H9 (cell line): ENCODE results near the gene CIAO1. TPM values are rescaled to one million over a fixed set of nuclear protein-coding genes. Genes with fewer than 3 reads are reported as not detected.

Source experiments
- DNase-seq: peaks from one replicate; pipeline ENCODE4 v3.0.0-alpha.2; 2017
- H2AFZ ChIP-seq: one replicate; pipeline ENCODE4 v1.6.1; 2013; ENCODE audit warnings: mild to moderate bottlenecking, low read length, control low read depth, moderate library complexity
- H2AK5ac ChIP-seq: 2 replicates; pipeline ENCODE4 v1.6.1; 2013; ENCODE audit warnings: low read length, control low read depth, mixed read lengths; ENCODE audit not compliant: insufficient read length
- H2BK120ac ChIP-seq: one replicate; pipeline ENCODE4 v1.6.1; 2013; ENCODE audit warnings: low read depth, mild to moderate bottlenecking, low read length, control low read depth, inconsistent platforms; ENCODE audit not compliant: poor library complexity, severe bottlenecking
- H2BK12ac ChIP-seq: 2 replicates; pipeline ENCODE4 v1.6.1; 2013; ENCODE audit warnings: low read length, control low read depth, mixed read lengths, low read depth; ENCODE audit not compliant: insufficient read length
- H2BK15ac ChIP-seq: 2 replicates; pipeline ENCODE4 v1.6.1; 2013; ENCODE audit warnings: low read depth, low read length, control low read depth
- H2BK20ac ChIP-seq: one replicate; pipeline ENCODE4 v1.6.1; 2013; ENCODE audit warnings: low read depth, mild to moderate bottlenecking, low read length, control low read depth, inconsistent platforms; ENCODE audit not compliant: poor library complexity, severe bottlenecking
- H2BK5ac ChIP-seq: 2 replicates; pipeline ENCODE4 v1.6.1; 2013; ENCODE audit warnings: low read length, control low read depth, mixed read lengths; ENCODE audit not compliant: insufficient read length
- H3K14ac ChIP-seq: 2 replicates; pipeline ENCODE4 v1.6.1; 2013; ENCODE audit warnings: low read length, control low read depth; ENCODE audit not compliant: insufficient read depth
- H3K18ac ChIP-seq: 2 replicates; pipeline ENCODE4 v1.6.1; 2013; ENCODE audit warnings: low read depth, mild to moderate bottlenecking, mixed read lengths, low read length, control low read depth; ENCODE audit not compliant: insufficient read length
- H3K23ac ChIP-seq: 2 replicates; pipeline ENCODE4 v1.6.1; 2013; ENCODE audit warnings: low read length, control low read depth, mixed read lengths, low read depth; ENCODE audit not compliant: insufficient read length
- H3K23me2 ChIP-seq: 2 replicates; pipeline ENCODE4 v1.6.1; 2013; ENCODE audit warnings: low read depth, mild to moderate bottlenecking, mixed read lengths, low read length, control low read depth; ENCODE audit not compliant: insufficient read length, poor library complexity, severe bottlenecking
- H3K27ac ChIP-seq: 2 replicates; pipeline ENCODE4 v1.5.1; 2013; ENCODE audit warnings: low read length, control low read depth, mixed read lengths, low read depth; ENCODE audit not compliant: insufficient read length
- H3K27me3 ChIP-seq: 2 replicates; pipeline ENCODE4 v1.6.1; 2013; ENCODE audit warnings: low read length, control low read depth, inconsistent platforms; ENCODE audit not compliant: insufficient read depth
- H3K4ac ChIP-seq: 2 replicates; pipeline ENCODE4 v1.6.1; 2013; ENCODE audit warnings: low read depth, mild to moderate bottlenecking, control low read depth, inconsistent platforms, low read length, moderate library complexity
- H3K4me1 ChIP-seq: 2 replicates; pipeline ENCODE4 v1.6.1; 2013; ENCODE audit warnings: low read length, control low read depth, inconsistent platforms; ENCODE audit not compliant: insufficient read depth
- H3K4me2 ChIP-seq: 2 replicates; pipeline ENCODE4 v1.6.1; 2013; ENCODE audit warnings: low read length, control low read depth, mixed read lengths; ENCODE audit not compliant: insufficient read length, insufficient read depth
- H3K56ac ChIP-seq: 2 replicates; pipeline ENCODE4 v1.6.1; 2013; ENCODE audit warnings: low read depth, mild to moderate bottlenecking, mixed read lengths, low read length, control low read depth; ENCODE audit not compliant: insufficient read length
- H3K79me1 ChIP-seq: 2 replicates; pipeline ENCODE4 v1.6.1; 2013; ENCODE audit warnings: low read depth, mild to moderate bottlenecking, moderate library complexity, low read length, control low read depth, inconsistent platforms; ENCODE audit not compliant: insufficient read depth, poor library complexity, severe bottlenecking
- H3K79me2 ChIP-seq: 2 replicates; pipeline ENCODE4 v1.6.1; 2013; ENCODE audit warnings: low read length, control low read depth, inconsistent platforms; ENCODE audit not compliant: insufficient read depth
- H3K9ac ChIP-seq: 2 replicates; pipeline ENCODE4 v1.6.1; 2013; ENCODE audit warnings: low read length, control low read depth, mixed read lengths; ENCODE audit not compliant: insufficient read length; ENCODE audit errors: extremely low read depth
- H3K9me3 ChIP-seq: one replicate; pipeline ENCODE4 v1.6.1; 2013; ENCODE audit warnings: low read depth, low read length, inconsistent platforms; ENCODE audit not compliant: control insufficient read depth
- H3T11ph ChIP-seq: one replicate; pipeline ENCODE4 v1.6.1; 2013; ENCODE audit warnings: mild to moderate bottlenecking, low read length, control low read depth, inconsistent platforms
- H4K20me1 ChIP-seq: one replicate; pipeline ENCODE4 v1.6.1; 2013; ENCODE audit not compliant: control insufficient read depth, insufficient read length, insufficient read depth
- H4K5ac ChIP-seq: 2 replicates; pipeline ENCODE4 v1.6.1; 2013; ENCODE audit warnings: low read depth, mild to moderate bottlenecking, mixed read lengths, low read length, control low read depth; ENCODE audit not compliant: insufficient read length
- H4K8ac ChIP-seq: replicated peaks from 2 replicates; pipeline ENCODE4 v1.6.1; 2013; ENCODE audit warnings: low read length, control low read depth, mixed read lengths, low read depth; ENCODE audit not compliant: insufficient read length
- H4K91ac ChIP-seq: 2 replicates; pipeline ENCODE4 v1.6.1; 2013; ENCODE audit warnings: low read depth, mild to moderate bottlenecking, moderate library complexity, mixed read lengths, low read length, control low read depth; ENCODE audit not compliant: insufficient read length
- H3K27ac Mint-ChIP-seq, 3 experiments: 2 replicates in 2 of 3; 3 replicates in 1 of 3; pipeline ENCODE4 v1.8.0; 2020 to 2021; ENCODE audit warnings: mixed read lengths in 3 of 3, mild to moderate bottlenecking in 1 of 3, moderate library complexity in 1 of 3
- H3K27me3 Mint-ChIP-seq: 2 replicates; pipeline ENCODE4 v1.8.0; 2021; ENCODE audit warnings: low read depth, mild to moderate bottlenecking, moderate library complexity, mixed read lengths
- H3K36me3 Mint-ChIP-seq, 3 experiments: 2 replicates in 2 of 3; 3 replicates in 1 of 3; pipeline ENCODE4 v1.8.0; 2020 to 2021; ENCODE audit warnings: low read depth in 3 of 3, mixed read lengths in 3 of 3; ENCODE audit not compliant: insufficient read depth in 1 of 3
- H3K4me1 Mint-ChIP-seq, 2 experiments: 2 replicates each; pipeline ENCODE4 v1.8.0; 2020; ENCODE audit warnings: mixed read lengths in 2 of 2
- H3K4me3 Mint-ChIP-seq, 2 experiments: 2 replicates in 1 of 2; 3 replicates in 1 of 2; pipeline ENCODE4 v1.8.0; 2020 to 2021; ENCODE audit warnings: mild to moderate bottlenecking in 2 of 2, mixed read lengths in 2 of 2, moderate library complexity in 1 of 2
- H3K9me3 Mint-ChIP-seq, 2 experiments: 2 replicates in 1 of 2; 3 replicates in 1 of 2; pipeline ENCODE4 v1.8.0; 2020; ENCODE audit warnings: mild to moderate bottlenecking in 2 of 2, mixed read lengths in 2 of 2, moderate library complexity in 1 of 2
- WGBS: extraction: QIAGEN DNeasy Blood & Tissue Kit; methylation state at CpG from one replicate; pipeline ENCODE4 v1.1.7; 2013; ENCODE audit warnings: missing lambda C conversion rate, low lambda C conversion rate, mixed read lengths; ENCODE audit not compliant: insufficient read length; ENCODE audit errors: extremely low coverage; 5-methylcytosine and 5-hydroxymethylcytosine counted together
- total RNA-seq: library from RNA; stranded (reverse); gene quantifications from 2 replicates; pipeline ENCODE4 v1.2.1, GENCODE V29; 2021
- TF ChIP-seq, protein P1 (sequence below): fragments of 200-600 bp; sonication (generic); conservative IDR thresholded peaks from 3 replicates; pipeline ENCODE4 v1.8.0; 2021; ENCODE audit warnings: antibody characterized with exemption, mild to moderate bottlenecking

The CIAO1 gene
- total RNA-seq, 1 experiment from 2014 or later: 67.6 TPM

- no peak overlapping the region for H2BK5ac ChIP-seq
- no peaks in the 10 kb centered on the region for H3K79me1 ChIP-seq
- H3K23ac ChIP-seq: no peak overlapping the region
- no peak overlapping the region for H4K8ac ChIP-seq
- peaks cover 43 to 77% (median 72%) of the 10 kb centered on the region in 3 experiments; a peak in 6 of 7 replicates for H3K36me3 Mint-ChIP-seq
- no peak overlapping the region for H3K9ac ChIP-seq
- TF ChIP-seq, protein P1, sequence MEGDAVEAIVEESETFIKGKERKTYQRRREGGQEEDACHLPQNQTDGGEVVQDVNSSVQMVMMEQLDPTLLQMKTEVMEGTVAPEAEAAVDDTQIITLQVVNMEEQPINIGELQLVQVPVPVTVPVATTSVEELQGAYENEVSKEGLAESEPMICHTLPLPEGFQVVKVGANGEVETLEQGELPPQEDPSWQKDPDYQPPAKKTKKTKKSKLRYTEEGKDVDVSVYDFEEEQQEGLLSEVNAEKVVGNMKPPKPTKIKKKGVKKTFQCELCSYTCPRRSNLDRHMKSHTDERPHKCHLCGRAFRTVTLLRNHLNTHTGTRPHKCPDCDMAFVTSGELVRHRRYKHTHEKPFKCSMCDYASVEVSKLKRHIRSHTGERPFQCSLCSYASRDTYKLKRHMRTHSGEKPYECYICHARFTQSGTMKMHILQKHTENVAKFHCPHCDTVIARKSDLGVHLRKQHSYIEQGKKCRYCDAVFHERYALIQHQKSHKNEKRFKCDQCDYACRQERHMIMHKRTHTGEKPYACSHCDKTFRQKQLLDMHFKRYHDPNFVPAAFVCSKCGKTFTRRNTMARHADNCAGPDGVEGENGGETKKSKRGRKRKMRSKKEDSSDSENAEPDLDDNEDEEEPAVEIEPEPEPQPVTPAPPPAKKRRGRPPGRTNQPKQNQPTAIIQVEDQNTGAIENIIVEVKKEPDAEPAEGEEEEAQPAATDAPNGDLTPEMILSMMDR: no peak
- no peak overlapping the region for H3K18ac ChIP-seq
- H2BK120ac ChIP-seq: no peak overlapping the region
- H3K79me2 ChIP-seq: no peaks in the 10 kb centered on the region
- no peak overlapping the region for H3K27ac ChIP-seq
- no peaks in the 10 kb centered on the region; the same call in 1 of the 2 replicates for H3K27me3 Mint-ChIP-seq
- H3K9me3 ChIP-seq: no peaks in the 10 kb centered on the region
- peak overlapping the region; percentile 25 for H4K5ac ChIP-seq
- WGBS: no CpG with 5 or more reads among the region's 7 CpGs
- no peaks in the 10 kb centered on the region for H4K20me1 ChIP-seq
- no peaks in the 10 kb centered on the region for H3K4me1 Mint-ChIP-seq
- H2BK12ac ChIP-seq: no peak overlapping the region
- no peak overlapping the region for H3T11ph ChIP-seq
- H3K27ac Mint-ChIP-seq: peak overlapping the region in 2 of 3 experiments; percentile 59 to 83; a peak in 3 of 7 replicates
- no peak overlapping the region for H4K91ac ChIP-seq
- H2BK15ac ChIP-seq: no peak overlapping the region
- no peaks in the 10 kb centered on the region for H3K23me2 ChIP-seq
- H3K4me3 Mint-ChIP-seq: no peak overlapping the region
- no peaks in the 10 kb centered on the region for H3K9me3 Mint-ChIP-seq
- H2AK5ac ChIP-seq: no peak overlapping the region
- H3K4me1 ChIP-seq: no peaks in the 10 kb centered on the region
- H3K4me2 ChIP-seq: no peak overlapping the region
- no peaks in the 10 kb centered on the region for H3K27me3 ChIP-seq
- H3K4ac ChIP-seq: no peak overlapping the region
- H2AFZ ChIP-seq: no peak overlapping the region
- no peak overlapping the region for H3K14ac ChIP-seq
- no peak overlapping the region for H2BK20ac ChIP-seq
- no peak for DNase-seq
- no peak overlapping the region for H3K56ac ChIP-seq
These were observed 8.5 kb downstream of the CIAO1 start for GRCh38 chr2:96274355-96275056.
